GM12874 (cell line): ENCODE results near the gene MRPL27.

Source experiments
- CTCF ChIP-seq: IDR thresholded peaks from 2 replicates; pipeline ENCODE4 v1.5.1; 2011; ENCODE audit warnings: low read depth, mild to moderate bottlenecking, control low read depth, low read length, moderate library complexity; ENCODE audit not compliant: insufficient read depth

The MRPL27 gene

GRCh38 chr17:50367401-50367800 is 5.6 kb downstream of the MRPL27 start:
- no peak for TF ChIP-seq CTCF

- no peak for TF ChIP-seq CTCF
Observed at GRCh38 chr17:50365649-50366393, 7.2 kb downstream of the MRPL27 start.

GRCh38 chr17:50365165-50365564 is 7.8 kb downstream of the MRPL27 start:
- TF ChIP-seq CTCF = no peak

- no peak for TF ChIP-seq CTCF
Observed at GRCh38 chr17:50364715-50365114, 8.3 kb downstream of the MRPL27 start.

GRCh38 chr17:50364061-50364458 is 8.9 kb downstream of the MRPL27 start:
- no peak for TF ChIP-seq CTCF

- no peak for TF ChIP-seq CTCF
Observed at GRCh38 chr17:50363217-50364060, 9.5 kb downstream of the MRPL27 start.

- TF ChIP-seq CTCF = no peak
Observed at GRCh38 chr17:50362661-50363060, 10.3 kb downstream of the MRPL27 start.
